ENCODE results near the gene SCGB1C1.

The SCGB1C1 gene

GRCh38 chr11:205221-206001, 12.5 kb downstream of the SCGB1C1 start:
- no peak for DNase-seq (ENCODE audit: low spot score)

DNA sequence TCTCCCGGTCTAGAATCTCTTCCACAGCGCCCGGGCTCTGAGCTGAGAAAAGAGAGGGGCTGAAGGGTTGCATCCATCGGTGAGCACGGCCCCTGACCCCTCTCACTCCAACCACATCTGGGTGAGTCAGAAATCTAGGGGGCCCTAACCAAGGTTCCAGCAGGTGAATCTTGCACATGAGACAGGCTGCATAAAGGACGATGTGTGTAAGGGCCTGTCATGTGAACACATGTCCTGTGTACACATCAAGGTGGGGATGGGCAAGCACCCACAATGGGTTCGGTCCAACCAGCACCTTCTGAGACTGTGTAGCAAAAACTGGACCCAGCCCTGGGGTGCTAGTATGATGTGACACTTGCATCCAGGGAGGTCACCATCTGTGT, 13.1 kb downstream of the SCGB1C1 start:
- DNase-seq (ENCODE audit: low spot score), result no peak

GRCh38 chr11:206526-207207, 13.8 kb downstream of the SCGB1C1 start:
- no peak for DNase-seq (ENCODE audit: low spot score)

- peak; percentile 98 for DNase-seq (ENCODE audit: low spot score)
Measured at GRCh38 chr11:207208-207862, 14.5 kb downstream of the SCGB1C1 start, which contains the start of the genes BET1L and RIC8A. BET1L (minus strand) TSS chr11:207399; CDS start chr11:207321, 78 bp downstream. RIC8A (plus strand) TSS chr11:207708; CDS start chr11:208855, 1,147 bp downstream.

DNA sequence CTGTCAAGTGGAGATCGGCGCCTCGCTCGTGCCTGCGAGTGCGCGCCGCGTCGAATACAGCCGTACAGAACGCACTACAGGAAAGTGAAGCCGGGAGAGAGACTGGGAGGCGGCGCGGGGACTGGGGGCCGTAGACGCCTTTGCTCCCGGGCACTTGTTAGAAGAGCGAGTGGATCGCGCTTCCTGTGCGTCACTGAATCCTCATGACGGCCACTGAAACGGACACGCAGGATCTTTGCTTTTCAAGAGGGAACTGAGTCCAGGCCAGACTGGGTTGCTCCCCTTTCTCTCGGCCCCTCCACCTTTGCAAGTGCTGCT, 14.9 kb downstream of the SCGB1C1 start:
- no peak for DNase-seq (ENCODE audit: low spot score)

DNA sequence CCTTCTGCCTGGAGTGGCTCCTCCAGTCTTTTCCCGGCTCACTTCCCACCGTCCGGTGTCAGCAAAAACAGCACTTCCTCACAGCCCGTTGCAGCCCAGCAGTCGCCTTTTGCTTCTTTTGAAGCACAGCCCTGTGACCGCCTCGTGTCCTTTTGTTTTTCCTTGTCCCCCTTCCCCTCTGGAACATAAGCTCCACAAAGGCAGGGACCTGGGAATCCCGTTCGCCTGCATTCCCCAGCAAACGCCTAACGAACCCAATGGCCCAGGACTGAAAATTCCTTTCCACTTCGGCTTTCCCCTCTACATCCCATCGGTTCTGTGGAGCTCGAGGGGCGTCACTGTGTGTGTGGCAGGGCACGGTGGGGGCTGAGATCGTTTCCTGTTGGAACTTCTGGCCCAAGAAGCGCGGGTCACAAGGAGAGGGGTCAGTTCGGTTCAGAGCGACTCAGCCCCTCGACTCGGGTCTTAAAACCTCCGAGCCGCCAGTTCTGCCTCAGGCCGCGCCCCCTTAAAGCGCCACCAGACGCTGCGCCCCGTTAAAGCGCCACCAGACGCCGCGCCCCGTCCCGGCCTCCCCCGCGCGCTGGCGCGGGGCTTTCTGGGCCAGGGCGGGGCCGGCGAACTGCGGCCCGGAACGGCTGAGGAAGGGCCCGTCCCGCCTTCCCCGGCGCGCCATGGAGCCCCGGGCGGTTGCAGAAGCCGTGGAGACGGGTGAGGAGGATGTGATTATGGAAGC, 15.5 kb downstream of the SCGB1C1 start:
- DNase-seq (ENCODE audit: low spot score), result peak; percentile 79

DNA sequence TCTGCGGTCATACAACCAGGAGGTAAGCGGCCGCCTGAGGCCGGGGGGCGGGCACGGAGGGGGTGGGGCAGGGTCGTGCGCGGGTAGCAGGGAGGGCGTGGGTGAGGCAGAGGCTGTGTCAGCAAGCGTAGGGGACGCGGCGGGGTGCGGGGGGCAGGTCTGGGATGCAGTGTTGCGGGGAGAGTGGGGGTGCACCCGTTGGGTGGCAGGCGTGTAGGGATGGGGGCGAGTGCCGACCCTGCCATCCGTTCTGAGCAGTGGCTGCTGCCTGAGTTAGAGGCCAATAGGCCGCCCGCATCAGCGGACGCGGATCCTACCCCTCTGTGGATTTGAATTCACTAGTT, 16.0 kb downstream of the SCGB1C1 start:
- DNase-seq (ENCODE audit: low spot score), result no peak

DNA sequence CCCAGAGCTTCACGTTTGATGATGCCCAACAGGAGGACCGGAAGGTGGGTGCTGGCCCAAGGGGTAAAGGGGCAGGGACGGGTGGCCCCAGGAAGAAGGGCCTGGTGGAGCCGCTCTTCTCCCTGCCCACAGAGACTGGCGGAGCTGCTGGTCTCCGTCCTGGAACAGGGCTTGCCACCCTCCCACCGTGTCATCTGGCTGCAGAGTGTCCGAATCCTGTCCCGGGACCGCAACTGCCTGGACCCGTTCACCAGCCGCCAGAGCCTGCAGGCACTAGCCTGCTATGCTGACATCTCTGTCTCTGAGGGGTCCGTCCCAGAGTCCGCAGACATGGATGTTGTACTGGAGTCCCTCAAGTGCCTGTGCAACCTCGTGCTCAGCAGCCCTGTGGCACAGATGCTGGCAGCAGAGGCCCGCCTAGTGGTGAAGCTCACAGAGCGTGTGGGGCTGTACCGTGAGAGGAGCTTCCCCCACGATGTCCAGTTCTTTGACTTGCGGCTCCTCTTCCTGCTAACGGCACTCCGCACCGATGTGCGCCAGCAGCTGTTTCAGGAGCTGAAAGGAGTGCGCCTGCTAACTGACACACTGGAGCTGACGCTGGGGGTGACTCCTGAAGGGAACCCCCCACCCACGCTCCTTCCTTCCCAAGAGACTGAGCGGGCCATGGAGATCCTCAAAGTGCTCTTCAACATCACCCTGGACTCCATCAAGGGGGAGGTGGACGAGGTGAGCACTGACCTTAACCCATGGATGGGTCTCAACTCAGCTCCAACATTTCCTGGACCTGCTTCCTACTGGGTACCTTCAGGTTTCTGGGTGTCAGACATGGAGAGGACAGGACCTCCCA, 16.6 kb downstream of the SCGB1C1 start:
- DNase-seq (ENCODE audit: low spot score), result no peak

DNA sequence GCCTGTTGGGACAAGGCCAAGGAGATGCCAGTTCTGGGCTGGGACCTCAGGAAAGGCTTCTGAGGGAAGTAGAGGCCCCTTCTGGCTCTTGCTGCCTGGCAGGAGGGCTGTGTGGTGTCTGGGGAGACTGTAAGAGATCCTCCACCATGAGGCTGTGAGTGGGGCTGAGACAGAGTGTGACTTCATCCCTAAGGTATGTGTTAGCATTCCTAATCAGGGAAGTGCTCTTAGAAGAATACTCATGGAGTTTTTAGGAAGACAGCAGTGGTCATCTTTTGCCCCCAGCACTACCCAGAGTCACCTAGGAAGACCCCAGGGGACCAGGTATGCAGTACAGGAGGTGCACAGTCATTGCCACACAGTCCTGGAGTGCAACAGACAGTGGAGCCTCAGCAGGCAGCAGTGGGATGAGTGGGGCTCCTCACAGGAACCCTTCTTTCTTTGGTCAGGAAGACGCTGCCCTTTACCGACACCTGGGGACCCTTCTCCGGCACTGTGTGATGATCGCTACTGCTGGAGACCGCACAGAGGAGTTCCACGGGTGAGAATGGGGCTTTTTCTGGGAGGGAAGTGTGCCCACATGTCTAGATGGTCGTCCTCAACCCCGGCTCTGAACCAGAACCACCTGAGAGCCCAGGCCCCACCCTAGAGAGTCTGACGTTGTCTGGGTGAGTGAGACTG, 17.4 kb downstream of the SCGB1C1 start:
- no peak for DNase-seq (ENCODE audit: low spot score)

- no peak for DNase-seq (ENCODE audit: low spot score)
Measured at GRCh38 chr11:210803-211180, 17.9 kb downstream of the SCGB1C1 start.

- no peak for DNase-seq (ENCODE audit: low spot score)
Measured at GRCh38 chr11:211295-211694, 18.4 kb downstream of the SCGB1C1 start.

DNA sequence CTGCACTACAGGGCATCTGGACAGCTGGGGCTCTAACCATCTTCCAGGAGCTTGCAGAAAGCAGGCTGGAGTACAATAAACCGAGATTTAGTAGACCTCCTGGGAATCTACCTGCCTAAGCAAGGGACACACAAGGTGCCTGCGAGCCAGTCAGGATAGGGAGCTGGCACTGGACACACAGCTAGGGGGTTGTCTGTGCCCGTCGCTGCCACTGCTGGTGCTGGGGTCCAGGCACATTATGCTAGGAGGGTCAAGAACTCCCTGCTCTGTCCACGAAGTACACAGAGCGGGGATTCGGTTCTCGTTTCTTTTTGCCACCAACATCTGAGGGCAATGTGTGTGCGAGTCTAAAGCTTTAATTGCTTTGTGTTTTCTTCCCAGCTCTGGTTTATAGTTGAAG, 18.9 kb downstream of the SCGB1C1 start:
- no peak for DNase-seq (ENCODE audit: low spot score)

DNA sequence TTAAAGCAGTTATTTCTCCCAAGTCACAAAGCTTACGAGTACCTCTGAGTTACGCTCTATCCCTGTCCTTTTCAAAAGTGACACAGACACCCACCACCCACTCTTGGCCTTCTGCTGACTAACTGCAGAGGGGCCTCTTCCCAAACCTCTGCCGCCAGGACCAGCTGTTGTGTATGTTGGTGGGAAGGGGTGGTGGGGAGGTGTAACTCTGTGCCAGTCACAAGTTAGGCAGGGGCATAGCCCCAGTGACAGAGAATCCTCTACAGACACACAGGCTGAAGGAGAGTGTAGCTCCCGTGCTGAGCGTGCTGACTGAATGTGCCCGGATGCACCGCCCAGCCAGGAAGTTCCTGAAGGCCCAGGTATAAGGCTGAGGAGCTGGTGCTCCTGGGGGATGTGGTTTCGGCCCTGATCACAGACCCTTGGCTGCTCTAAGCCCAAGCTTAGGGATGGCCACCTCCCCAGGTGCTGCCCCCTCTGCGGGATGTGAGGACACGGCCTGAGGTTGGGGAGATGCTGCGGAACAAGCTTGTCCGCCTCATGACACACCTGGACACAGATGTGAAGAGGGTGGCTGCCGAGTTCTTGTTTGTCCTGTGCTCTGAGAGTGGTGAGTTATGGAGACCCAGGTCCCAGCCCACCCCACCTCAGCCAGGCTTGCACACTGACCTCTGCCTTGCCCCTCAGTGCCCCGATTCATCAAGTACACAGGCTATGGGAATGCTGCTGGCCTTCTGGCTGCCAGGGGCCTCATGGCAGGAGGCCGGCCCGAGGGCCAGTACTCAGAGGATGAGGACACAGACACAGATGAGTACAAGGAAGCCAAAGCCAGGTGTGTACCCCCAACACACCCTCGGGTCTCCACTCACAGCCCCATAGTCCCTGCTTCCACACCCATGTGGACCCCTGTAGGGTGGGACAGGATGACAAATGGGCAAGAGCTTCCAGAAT, 19.5 kb downstream of the SCGB1C1 start:
- no peak for DNase-seq (ENCODE audit: low spot score)

DNA sequence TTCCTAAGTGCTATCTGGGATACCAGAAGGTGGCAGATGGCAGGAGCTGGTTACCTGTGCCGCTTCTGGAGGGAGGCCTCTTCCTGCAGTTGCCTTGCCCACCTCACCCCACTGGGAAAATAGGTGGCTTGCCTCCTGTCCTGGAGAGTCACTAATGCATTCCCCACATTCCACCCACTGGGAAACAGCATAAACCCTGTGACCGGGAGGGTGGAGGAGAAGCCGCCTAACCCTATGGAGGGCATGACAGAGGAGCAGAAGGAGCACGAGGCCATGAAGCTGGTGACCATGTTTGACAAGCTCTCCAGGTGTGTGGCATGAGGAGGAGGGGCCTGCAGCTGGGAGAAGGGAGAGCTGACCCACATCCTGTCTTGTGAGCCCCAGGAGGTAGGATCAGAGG, 20.2 kb downstream of the SCGB1C1 start:
- no peak for DNase-seq (ENCODE audit: low spot score)

DNA sequence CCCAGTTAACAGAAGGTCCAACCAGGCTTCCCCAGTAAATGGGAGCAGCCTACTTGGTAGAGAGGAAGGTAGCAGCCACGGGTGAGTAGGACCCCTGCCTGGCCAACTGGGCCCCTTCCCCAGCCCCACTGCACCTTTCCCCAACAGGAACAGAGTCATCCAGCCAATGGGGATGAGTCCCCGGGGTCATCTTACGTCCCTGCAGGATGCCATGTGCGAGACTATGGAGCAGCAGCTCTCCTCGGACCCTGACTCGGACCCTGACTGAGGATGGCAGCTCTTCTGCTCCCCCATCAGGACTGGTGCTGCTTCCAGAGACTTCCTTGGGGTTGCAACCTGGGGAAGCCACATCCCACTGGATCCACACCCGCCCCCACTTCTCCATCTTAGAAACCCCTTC, 21.2 kb downstream of the SCGB1C1 start:
- no peak for DNase-seq (ENCODE audit: low spot score)

- no peak for DNase-seq (ENCODE audit: low spot score)
Measured at GRCh38 chr11:215581-216037, 22.7 kb downstream of the SCGB1C1 start.

DNA sequence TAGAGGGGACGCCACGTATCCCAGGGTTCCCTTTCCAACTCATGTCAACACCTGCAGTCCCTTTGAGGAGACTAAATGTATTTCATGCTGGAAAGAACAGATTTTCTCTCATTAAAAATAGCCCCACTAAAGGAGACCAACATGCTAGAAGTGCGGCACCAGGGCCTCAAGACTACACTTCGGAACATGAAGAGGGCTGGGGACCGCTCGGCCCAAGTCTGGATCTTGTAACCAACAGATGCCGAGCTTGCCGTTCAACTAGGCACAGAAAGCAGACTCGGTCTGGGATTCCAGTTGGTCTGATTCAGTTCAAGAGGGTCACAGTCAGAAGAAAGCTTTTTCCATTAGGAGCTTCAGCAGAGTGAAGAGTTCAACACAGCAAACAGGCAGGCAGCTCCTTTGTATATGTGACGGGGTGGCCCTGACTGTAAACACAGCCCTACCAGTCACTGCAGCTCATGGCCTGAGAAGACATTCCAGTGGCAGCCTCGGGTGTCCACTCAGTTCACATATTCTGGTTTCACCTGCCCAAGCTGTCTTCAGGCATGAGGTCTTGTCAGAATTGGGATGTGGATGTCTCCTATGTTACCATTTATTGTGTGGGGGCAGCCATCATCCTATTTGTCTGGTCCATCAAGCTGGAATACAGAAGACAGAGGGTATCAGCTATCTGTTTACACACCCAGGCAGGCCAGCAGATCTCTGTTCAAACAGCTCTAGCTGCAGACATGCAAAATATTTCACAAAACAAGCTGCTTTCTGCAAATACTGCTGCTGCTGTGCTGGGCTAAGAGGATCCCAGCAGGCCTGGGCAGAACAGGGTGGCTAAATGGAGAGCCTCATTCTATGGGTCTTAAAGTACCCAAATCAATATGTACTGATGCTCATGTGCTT, 23.4 kb downstream of the SCGB1C1 start:
- no peak for DNase-seq (ENCODE audit: low spot score)

GRCh38 chr11:217704-218103, 24.8 kb downstream of the SCGB1C1 start:
- DNase-seq (ENCODE audit: low spot score), result no peak
